ENCODE data around the gene LGR6.
"Not testable (repeated sequence)": the region's sequence is repeated elsewhere in the genome, so short reads cannot be mapped to it uniquely, and the experiment has no call there.

The LGR6 gene, protein sequence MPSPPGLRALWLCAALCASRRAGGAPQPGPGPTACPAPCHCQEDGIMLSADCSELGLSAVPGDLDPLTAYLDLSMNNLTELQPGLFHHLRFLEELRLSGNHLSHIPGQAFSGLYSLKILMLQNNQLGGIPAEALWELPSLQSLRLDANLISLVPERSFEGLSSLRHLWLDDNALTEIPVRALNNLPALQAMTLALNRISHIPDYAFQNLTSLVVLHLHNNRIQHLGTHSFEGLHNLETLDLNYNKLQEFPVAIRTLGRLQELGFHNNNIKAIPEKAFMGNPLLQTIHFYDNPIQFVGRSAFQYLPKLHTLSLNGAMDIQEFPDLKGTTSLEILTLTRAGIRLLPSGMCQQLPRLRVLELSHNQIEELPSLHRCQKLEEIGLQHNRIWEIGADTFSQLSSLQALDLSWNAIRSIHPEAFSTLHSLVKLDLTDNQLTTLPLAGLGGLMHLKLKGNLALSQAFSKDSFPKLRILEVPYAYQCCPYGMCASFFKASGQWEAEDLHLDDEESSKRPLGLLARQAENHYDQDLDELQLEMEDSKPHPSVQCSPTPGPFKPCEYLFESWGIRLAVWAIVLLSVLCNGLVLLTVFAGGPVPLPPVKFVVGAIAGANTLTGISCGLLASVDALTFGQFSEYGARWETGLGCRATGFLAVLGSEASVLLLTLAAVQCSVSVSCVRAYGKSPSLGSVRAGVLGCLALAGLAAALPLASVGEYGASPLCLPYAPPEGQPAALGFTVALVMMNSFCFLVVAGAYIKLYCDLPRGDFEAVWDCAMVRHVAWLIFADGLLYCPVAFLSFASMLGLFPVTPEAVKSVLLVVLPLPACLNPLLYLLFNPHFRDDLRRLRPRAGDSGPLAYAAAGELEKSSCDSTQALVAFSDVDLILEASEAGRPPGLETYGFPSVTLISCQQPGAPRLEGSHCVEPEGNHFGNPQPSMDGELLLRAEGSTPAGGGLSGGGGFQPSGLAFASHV

DNA sequence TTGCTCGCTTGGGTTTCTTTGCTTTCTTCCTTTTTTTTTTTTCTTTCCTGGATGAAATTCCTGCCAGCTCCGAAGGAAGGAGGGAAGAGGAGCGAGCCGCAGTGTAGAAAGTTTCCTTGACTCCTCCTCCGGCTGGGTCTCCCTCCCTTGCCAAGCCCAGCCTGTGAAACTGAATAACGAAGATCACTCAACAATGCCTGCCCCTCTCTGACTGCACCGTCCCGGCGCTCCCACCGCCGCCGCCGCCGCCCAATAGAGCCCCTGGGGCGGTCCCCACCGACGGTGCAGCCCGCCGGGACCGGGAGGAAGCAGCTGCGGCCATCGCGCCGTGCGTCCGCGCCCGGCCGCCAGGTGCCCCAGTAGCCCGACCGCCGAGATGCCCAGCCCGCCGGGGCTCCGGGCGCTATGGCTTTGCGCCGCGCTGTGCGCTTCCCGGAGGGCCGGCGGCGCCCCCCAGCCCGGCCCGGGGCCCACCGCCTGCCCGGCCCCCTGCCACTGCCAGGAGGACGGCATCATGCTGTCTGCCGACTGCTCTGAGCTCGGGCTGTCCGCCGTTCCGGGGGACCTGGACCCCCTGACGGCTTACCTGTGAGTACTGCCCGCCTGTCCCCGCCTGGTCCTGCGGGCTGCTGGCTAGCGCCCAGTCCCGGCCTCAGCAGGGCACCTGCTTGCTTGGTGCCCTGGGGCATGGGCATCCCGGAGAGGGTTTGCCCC, at the start of gene LGR6:
LGR6 (plus strand) TSS at position 186 of the 714 bp plus-strand sequence; CDS start at position 377, 191 bp downstream.
- peak; percentile 76 for DNase-seq

DNA sequence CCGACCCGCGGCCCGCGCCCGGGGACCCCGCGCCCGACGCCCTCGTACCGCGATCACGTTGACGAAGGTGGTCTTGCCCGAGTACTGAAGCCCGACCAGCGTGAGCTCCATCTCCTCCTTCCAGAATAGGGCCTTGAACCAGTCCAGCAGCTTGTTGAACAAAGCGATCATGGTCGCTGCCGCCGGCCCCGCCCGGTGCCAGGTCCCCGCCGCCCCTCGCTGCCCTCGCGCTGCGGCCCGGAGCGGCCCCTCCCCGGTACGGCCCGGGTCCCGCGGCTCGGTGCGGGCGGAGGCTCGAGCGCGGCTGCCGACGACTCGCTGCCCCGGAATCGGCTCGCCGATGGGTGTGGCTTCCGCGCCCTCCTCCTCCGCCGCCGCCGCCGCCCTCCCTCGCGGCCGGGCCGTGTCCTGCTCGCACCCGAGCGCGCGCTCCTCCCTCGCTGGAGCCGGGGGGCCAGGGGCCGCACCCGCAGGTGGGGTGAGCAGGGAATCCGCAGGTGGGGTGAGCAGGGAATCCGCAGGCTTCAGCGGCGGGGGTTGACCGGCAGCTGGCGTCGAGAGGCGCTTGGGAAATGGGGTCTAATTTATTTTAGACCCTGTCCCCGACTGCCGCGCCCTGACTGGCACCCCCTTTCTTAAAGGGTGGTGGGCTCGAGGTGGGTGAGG, 49.1 kb upstream of the LGR6 start, which contains the start of gene ARL8A:
ARL8A (minus strand) TSS at position 336 of the 666 bp plus-strand sequence; CDS start at position 171, 165 bp downstream.
- DNase-seq = peak; percentile 85

DNA sequence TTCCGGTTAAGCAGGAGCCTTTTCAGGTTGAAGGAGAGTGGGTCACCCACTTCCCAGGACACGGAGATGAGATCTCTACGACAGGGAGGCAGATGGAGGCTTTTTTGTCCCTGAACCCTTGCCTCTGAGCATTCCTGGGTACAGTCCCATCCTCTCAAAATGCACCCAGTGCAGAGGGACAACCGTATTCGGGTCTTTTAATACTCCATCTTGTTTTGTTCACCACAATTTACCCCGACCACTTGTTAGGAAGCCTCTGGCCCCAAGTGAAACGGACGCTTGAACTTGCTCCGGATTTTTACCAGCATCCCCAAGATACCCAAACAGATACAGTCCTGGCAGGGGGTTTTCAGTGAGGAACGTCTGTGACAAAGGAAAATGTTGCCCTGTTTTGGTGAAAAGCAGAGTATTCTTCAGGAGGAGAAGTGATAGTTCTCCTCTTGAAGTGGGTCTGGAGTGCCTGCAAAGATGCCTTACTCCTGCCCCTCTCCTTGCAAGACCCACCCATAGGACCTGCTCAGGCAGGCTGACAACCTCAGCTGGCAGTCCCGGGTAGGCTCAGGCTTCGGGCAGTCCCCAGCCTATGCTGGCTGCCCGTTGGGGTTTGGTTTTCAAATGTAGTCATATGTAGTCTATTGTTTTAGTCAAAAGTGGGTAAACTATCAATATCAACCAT, 48.4 kb upstream of the LGR6 start:
- DNase-seq = no peak

DNA sequence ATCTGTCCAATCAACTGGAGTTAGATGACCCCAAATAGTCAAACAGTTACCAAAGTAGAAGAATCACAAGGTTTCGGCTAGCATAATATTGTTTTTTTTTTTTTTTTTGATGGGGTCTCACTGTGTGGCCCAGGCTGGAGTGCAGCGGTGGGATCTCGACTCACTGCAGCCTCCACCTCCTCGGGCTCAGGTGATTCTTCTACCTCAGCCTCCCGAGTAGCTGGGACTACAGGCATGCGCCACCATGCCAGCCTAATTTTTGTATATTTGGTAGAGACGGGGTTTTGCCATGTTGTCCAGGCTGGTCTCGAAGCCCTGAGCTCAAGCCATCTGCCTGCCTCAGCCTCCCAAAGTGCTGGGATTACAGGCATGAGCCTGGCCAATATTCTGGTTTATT, 47.9 kb upstream of the LGR6 start:
- not testable (repeated sequence) for DNase-seq

DNA sequence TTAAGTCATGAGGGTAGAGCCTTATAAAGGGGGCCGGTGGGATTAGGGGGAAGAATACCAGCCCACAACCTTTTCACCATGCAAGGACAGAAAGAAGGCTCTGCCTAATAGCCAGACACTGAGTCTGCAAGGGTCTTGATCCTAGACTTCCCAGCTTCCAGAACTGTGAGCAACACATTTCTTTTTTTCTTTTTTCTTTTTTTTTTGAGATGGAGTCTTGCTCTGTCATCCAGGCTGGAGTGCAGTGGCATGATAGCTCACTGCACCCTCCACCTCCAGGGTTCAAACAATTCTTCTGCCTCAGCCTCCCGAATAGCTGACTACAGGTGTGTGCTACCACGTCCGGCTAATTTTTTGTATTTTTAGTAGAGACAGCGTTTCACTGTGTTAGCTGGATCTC, 47.3 kb upstream of the LGR6 start:
- DNase-seq = no peak

DNA sequence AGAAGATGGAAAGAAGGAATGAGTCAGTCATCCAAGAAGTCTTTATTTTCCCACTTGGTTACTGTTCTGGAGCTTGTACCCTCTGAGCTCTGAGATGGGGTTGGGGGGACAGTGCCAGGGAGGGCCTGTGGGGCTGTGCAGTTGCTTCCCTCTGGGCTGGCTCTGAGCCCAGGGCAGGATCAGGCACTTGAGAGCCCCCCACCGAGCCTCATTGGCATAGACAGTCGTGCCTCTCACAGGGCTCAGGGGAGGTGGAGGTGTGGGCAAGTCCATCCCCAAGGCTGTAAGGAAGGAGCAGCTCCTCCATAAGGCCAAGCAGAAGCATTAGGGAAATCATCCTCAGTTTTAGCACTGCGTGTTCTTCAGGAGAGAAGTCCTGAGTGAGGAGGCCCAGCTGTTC, 46.6 kb upstream of the LGR6 start:
- peak; percentile 50 for DNase-seq

DNA sequence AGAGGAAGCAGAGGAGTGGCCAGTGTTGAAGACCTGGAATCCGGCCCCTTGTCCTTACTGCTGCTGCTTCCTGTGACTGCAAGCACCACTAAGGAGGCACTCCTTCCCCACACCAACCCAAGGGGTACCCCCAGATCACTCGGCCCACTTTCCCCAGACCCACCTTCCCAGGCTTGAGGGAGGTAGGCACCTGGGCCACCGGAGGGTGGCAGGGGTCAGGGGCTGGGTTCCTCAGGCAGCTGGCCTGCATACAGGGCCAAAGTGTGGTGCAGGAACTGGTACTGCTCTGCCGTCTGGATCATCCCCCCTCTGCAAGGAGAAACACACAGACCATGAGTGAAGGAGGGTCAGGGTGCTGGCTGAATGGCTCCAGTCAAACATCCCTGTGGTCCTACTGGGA, 45.2 kb upstream of the LGR6 start:
- DNase-seq = no peak

DNA sequence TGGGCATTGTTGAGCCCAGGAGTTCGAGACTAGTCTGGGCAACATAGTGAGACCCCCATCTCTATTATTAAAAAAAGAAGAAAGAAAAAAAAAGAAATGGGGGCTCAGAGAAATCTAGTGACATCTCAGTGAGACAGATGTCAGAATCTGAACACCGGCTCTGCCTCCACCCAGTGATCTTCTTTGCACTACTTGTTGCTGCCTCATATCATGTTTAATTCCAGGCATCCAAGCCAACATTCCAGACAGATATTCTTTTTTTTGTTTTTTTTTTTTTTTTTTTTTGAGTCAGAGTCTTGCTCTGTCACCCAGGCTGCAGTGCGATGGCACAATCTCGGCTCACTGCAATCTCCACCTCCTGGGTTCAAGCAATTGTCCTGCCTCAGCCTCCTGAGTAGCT, 44.0 kb upstream of the LGR6 start:
- no peak for DNase-seq

DNA sequence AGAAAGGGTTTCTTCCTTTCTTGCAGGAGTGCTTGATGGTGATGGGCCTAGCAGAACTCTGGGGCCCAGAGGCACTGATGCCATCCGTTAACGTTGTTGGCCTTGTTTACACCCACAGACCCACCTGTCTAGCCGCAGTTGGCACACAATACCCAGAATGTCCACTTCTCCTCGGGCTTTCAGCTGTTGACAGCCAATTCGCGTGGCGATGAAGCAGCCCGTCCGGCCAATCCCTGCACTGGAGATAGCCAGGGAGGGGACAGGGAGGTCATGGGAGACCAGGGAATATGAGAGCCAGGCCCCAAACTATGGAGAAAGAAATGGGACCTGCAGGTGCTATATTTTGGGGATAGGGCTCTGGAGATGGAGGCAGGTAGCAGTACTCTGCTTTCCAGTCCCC, 43.4 kb upstream of the LGR6 start:
- no peak for DNase-seq

DNA sequence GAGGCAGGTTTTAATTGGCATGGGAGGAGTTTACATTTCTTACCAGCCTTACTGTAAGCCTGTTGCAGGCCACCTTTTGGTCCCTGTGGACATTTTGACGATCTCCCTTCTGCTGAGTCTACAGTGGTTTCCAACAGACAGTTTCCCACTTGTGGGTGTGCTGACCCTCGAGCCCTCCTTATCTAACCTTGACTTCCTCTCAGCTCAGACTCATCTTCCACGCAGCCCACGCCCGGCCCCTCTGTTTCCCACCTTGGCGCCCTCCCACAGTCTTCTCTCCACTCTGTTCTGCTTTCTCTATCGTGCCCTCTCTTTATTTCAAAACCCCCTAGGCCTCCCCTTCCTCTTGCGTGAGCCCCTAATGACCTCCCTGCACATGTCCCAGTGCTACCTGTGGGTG, 43.0 kb upstream of the LGR6 start:
- no peak for DNase-seq

DNA sequence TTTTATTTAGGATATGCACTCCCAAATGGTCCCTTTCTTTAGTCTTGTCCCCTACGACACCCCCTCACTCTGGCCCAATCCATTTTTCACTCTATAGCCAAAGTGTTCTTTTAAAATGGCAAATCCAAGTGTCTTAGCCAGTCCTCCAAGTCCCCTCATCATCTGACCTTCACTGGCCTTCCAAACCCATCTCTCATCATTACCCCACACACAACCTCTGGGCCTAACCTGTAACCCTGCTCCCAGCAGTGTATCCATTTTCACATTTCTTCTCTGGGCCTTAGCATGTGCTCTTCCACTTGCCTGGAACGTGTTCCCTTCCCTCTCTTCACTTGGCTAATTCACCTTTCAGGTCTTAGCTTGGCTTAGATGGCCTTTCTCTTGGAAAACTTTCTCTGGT, 42.6 kb upstream of the LGR6 start:
- DNase-seq = no peak

DNA sequence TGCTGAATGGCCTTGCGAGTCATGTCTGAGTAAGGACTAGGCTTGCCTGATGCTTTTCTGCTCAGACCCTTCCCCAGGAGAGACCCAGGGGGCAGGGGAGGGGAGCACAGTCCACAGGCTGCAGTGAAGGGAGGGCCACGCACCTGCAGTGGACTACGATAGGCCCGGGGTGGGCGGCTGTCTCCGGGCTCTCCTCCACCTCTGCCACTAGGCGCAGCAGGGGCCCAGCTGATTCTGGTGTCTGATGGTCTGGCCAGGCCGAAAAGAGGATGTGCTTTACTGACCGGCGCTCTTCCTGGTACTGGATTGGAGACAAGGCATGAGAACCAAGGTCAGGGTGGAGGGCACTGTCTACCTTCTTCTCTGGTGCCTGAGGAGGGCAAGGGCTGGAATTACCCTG, 41.2 kb upstream of the LGR6 start:
- no peak for DNase-seq

DNA sequence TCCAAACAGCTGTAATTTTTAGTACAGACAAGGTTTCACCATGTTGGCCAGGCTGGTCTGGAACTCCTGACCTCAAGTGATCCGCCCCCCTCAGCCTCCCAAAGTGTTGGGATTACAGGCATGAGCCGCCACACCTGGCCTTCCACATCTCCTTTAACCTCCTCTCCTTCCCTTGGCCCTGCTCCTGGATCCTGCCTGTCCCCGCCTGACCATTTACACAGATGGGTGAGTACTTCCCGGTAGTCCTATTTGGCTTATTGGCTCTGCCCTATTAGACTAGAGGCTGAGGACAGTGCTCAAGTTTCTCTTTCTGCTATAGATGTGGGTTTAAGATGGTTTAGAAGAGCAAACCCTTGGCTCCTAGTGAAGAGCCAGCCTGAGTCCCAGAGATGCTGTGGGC, 40.3 kb upstream of the LGR6 start:
- DNase-seq = no peak

DNA sequence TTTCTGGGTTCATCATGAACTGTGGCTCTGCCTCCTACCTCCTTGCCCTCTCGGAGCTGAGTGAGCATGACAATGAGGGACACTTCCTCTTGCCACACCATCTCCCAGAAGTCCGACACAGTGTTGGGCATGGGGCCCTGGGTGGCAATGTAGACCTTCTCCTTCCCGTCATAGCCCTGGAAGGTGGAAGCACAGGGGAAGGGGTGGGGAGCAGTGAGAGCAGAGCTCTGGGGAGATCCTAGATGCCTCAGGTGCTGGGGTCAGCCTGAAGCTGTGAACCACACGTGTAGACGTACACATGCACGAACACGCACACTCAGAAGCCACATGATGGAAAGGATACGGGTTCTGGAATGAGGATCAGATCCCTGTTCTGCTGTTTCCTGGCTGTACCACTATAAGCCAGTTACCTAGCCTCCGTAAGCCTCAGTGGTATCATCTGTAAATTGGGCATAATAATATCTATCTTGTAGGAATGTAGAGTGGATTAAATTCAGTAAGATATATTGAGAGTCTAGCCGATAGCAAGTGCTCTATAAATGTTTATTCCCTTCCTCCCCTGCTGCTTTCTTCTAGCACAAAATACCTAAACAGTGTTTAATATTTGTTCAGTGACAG, 39.3 kb upstream of the LGR6 start:
- DNase-seq = no peak

DNA sequence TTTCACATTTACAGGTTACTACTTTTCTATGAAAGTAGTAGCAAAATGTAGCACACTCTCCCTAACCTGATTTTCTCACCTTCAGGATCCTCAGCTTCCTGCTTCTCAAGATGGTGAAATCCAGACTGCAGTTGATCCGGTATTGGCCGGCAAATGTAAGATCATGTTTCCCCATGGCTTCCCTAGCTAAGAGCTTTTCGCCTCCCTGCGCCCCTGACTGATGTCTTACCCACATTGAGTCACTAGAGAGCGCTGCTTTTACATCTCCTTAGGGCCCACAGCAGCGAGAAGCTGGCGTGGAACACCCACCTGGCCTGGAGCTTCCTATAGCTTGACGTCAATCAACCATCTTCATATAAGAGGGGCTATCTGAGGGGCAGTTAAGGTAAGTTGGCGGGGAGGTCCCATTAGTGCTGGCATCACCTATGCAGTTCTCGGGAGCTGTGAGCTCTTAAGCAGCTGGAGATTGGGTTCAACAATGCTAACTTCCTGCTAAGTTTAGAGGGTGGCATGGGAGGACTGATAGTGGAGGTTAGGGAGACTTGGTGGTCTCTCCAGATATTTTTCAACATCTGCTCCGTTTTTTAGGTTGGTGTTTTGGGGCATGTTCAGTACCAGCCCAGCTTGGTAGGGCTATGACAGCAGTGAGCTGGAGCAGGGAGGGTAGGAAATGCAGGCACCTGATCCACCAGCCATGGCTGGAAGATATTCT, 38.7 kb upstream of the LGR6 start:
- DNase-seq = peak; percentile 88

DNA sequence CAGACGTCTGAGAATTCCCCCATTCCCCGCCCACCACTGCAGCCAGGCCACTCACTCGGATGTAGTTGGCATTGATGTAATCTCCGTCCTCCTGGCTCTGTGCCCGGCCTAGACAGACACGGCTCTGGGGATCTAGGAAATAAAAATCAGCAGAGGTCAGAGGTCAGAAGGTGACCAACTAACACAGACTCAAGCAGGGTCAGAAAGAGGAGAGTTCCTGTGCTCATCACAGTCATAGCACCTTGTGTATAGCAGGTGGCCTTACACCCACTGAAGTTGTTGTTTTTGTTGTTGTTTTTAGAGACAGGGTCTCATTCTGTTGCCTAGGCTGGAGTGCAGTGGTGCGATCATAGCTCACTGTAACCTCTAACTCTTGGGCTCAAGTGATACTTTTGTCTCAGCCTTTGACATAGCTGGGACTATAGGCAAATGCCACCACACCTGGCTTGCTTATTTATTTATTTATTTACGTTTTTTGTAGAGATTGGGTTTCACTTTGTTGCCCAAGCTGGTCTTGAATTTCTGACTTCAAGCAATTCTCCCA, 38.0 kb upstream of the LGR6 start:
- peak; percentile 76 for DNase-seq

DNA sequence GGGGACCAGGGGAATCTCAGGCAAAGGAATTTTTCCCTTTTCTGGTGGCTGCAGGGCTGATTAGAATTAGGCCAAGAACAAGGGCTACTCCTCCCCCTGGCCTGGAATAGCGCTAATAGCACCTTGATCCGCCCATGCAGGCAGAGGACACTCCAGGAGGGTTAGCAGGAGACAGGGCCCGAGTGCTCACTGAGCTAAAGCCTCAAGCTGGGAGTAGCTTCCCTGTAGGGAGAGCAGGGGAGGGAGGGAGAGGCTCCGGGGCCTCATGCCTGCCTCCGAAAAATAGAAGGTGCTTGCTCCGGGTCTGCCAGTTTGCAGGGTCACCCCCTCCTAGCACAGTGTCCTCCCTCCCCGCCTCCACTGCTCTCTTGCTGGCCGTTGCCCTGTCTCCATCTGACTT, 37.0 kb upstream of the LGR6 start:
- no peak for DNase-seq

DNA sequence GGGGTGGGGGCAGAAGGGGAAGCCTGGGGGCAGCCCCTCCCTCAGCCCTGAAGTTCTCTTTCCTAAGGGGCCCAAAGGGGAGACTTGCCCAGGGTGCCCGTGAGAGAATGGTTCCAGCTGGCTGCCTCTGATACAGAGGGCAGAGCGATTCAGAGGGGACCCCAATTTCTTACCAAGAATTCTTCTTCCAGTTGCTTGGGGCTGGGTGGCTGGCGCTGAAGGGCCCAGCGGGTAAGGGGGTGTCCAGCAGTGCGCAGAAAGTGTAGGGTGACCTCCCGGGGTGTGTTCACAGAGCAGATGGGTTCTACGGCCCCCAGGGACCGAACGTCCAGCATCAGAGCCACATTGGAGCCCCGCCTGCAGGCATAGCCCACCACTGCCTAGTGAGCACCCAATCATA, 35.7 kb upstream of the LGR6 start:
- no peak for DNase-seq

DNA sequence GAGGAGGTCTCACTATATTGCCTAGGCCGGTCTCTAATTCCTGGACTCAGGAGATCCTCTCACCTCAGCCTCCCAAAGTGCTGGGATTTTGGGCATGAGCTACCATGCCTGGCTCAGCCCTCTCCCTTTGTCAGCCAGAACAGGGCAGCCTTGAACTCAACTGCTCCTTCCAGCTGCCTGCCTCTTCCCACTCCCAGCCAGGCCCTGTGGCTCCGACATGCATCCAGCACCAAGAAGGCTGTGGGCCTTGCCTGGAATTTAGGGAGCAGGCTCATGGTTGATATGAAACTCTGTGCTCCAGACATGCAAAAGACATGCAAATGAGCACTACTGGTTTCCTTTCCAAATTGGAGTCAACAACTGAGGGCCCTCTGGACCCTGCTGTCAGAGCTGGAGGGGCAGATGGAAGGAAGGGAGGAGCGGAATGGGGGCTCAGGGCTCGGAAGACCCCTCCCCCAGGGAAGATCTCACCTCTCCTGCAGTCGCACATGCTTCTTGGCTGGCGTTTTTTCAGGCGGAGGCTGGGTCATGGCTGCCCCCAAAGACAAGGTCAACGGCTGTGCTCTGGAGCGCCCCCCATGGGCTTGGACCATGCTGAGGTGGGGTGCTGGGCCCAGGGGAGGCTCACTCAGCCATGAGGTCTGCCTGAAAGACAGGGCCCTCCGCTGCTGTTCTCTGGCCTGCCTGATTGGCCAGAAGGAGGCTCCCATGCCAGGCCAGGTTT, 34.6 kb upstream of the LGR6 start:
- DNase-seq = no peak

Data from NCI-H69 (cell line).